Measurements from ENCODE around the gene PML. TPM values are rescaled to one million over a fixed set of nuclear protein-coding genes. Genes with fewer than 3 reads are reported as not detected.

The PML gene
- total RNA-seq, 4 donors from 2014 or later = 24.1 to 75.1 (median 52.1) TPM

GRCh38 chr15:73950831-73951561 is 43.5 kb upstream of the PML start:
- TF ChIP-seq CTCF (IDR thresholded peaks at IDR 0.05) (peak in 3 of 4 experiments; percentile 74 to 96 (median 83)), POLR2A (IDR thresholded peaks at IDR 0.05) (no peak), POLR2AphosphoS5 (IDR thresholded peaks at IDR 0.05) (peak; percentile 89), EP300 (IDR thresholded peaks at IDR 0.05) (no peak)
- peaks cover 5 to 44% (median 29%) of the 10 kb centered on the region in 3 donors for H3K4me1 ChIP-seq
- no peaks in the 10 kb centered on the region for H3K9me3 ChIP-seq
- H3K4me3 ChIP-seq = no peak overlapping the region
- H3K27ac ChIP-seq = peak overlapping the region; percentile 84 to 98 (median 94)
- no peaks in the 10 kb centered on the region for H3K27me3 ChIP-seq
- peak; percentile 98 for ATAC-seq
- 2 to 3% methylated on average over 11 to 13 of the region's 15 CpGs for WGBS, 2 donors (ENCODE audit: low coverage in 1 of 2)
- peaks cover 0 to 40% of the 10 kb centered on the region in 2 donors for H3K36me3 ChIP-seq

DNA sequence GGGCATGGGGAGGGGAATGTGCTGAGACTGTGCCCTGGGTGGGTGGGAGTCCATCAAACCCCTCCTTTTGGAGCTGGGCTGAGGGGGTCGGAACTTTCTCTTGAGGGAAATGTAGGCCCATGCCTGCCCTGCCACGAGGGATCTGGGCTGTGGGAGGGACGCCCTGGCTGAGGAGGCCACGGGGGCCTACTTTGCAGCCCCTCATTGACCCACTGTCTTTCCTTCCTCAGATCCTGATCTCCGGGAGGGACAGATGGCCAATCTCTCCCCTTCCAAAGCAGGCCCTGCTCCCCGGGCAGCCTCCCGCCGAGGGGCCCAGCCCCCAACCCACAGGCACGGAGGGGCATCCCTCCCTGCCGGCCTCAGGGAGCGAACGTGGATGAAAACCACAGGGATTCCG is 42.9 kb upstream of the PML start:
- peaks cover 0 to 34% of the 10 kb centered on the region in 2 donors for H3K36me3 ChIP-seq
- no peak overlapping the region for H3K4me3 ChIP-seq
- H3K9me3 ChIP-seq = no peaks in the 10 kb centered on the region
- no peak for TF ChIP-seq POLR2AphosphoS5 (IDR thresholded peaks at IDR 0.05)
- no peak for TF ChIP-seq CTCF (IDR thresholded peaks at IDR 0.05)
- TF ChIP-seq EP300 (IDR thresholded peaks at IDR 0.05) = no peak
- no peak for TF ChIP-seq POLR2A (IDR thresholded peaks at IDR 0.05)
- no peaks in the 10 kb centered on the region for H3K27me3 ChIP-seq
- WGBS, 2 donors (ENCODE audit: low coverage in 1 of 2) = 40 to 46% methylated on average over 4 to 7 of the region's 13 CpGs
- ATAC-seq = no peak
- peaks cover 5 to 44% (median 29%) of the 10 kb centered on the region in 3 donors for H3K4me1 ChIP-seq
- peak overlapping the region; percentile 84 to 98 (median 94) for H3K27ac ChIP-seq

DNA sequence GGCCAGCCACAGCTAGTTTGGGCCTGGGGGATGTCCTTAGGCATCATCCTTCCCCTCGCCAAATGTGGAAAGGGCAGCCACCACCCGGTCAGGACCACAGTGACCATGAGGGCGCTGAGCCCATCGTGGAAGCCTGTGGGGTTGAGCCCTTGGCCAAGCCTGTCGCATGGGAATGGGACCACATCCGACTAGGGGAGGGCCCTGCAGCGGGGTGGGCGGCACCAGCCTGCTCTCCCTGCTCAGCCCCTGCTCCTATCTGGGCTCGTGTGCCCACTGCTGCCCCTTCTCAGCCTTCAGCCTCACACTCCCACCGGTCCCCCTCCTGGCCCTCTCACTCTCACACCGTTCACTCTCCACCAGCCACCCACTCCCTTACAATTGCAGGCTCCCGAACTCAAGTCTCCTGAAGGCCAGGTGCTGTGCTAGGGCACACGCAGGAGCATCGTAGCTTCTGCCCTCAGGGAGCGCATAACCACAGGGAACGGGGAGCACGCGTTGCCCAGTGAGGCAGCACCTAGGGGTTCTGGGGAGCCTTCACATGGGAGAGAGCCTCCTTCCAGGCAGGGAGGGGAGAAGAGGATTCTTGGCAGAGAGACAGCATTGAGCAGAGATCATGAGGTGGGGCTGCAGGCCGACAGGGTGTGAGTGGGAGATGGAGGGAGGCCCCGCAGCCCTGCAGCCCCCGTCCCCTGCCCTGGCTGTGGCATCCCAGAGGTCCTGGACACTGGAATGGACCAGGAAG is 42.2 kb upstream of the PML start:
- H3K36me3 ChIP-seq = peaks cover 0 to 27% of the 10 kb centered on the region in 2 donors
- no peak for ATAC-seq
- H3K9me3 ChIP-seq = no peaks in the 10 kb centered on the region
- H3K27ac ChIP-seq = peak overlapping the region; percentile 84 to 98 (median 94)
- H3K27me3 ChIP-seq = no peaks in the 10 kb centered on the region
- 60 to 84% methylated on average over 3 to 6 of the region's 21 CpGs for WGBS, 2 donors (ENCODE audit: low coverage in 1 of 2)
- peaks cover 5 to 44% (median 29%) of the 10 kb centered on the region in 3 donors for H3K4me1 ChIP-seq
- TF ChIP-seq POLR2AphosphoS5 (IDR thresholded peaks at IDR 0.05) (no peak), POLR2A (IDR thresholded peaks at IDR 0.05) (no peak), EP300 (IDR thresholded peaks at IDR 0.05) (no peak), CTCF (IDR thresholded peaks at IDR 0.05) (no peak)
- no peak overlapping the region for H3K4me3 ChIP-seq

DNA sequence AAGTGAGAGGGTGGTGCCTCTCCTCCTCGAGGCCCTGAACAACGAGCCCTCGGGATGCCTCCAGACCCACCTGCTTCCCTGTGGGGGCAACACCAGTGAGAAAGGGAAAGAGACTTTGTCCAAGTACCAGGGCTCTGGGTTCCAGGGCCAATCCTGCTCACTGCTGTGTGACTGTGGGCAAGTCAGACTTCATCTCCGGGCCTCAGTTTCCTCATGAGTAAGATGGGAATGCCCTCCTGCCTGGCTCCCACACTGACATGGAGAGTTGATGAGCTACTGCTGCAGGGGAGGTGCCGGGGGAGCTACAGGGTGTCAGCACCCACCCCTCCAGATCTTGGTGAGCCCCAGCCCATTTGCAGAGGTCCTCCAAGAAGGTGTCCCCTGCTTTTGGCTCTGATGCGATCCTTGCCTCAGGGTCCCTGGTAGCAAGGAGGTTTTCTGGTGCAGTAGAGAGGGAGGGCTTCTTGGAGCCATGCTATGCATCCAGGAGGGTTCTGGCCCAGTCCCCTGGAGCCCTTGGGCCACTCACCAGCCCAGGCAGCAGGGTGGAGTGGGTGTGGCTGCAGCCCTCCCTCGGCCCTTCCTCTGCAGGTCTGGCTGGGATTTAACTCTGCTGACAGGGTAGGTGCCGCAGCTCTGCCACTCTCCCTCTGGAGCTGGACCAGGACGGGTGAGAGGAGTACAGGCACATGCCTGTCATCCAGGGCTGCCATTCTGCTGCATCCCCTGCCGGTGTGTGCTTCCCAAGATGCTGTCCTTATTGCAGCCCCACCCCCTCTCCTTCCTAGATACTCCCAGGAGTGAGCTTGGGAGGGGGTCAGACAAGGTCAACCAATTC is 41.4 kb upstream of the PML start:
- Histone ChIP-seq H3K36me3 (peaks cover 0 to 19% of the 10 kb centered on the region in 2 donors), H3K4me3 (no peak overlapping the region), H3K27ac (peak overlapping the region in 3 of 4 donors; percentile 91 to 98 (median 96)), H3K9me3 (no peaks in the 10 kb centered on the region), H3K27me3 (no peaks in the 10 kb centered on the region), H3K4me1 (peaks cover 5 to 44% (median 29%) of the 10 kb centered on the region in 3 donors)
- TF ChIP-seq CTCF (IDR thresholded peaks at IDR 0.05) (no peak), EP300 (IDR thresholded peaks at IDR 0.05) (no peak), POLR2A (IDR thresholded peaks at IDR 0.05) (no peak), POLR2AphosphoS5 (IDR thresholded peaks at IDR 0.05) (no peak)
- WGBS, 2 donors (ENCODE audit: low coverage in 1 of 2) = 40 to 50% methylated on average over 1 to 4 of the region's 10 CpGs
- no peak for ATAC-seq
